Gastrocnemius medialis (tissue), 4 donors: ENCODE measurements around the gene SOX15.

Experiments used
- CTCF ChIP-seq, 5 experiments: fragments of 450-650 bp in 3 of 5; fragments of 200-600 bp in 2 of 5; sonication (generic) in 2 of 5; IDR thresholded peaks in 4 of 5; conservative IDR thresholded peaks in 1 of 5; 1 replicate in 4 of 5; 2 replicates in 1 of 5; pipeline ENCODE4 v1.5.1; 2016 to 2019; ENCODE audit warnings: antibody characterized with exemption in 5 of 5, mild to moderate bottlenecking in 3 of 5, moderate library complexity in 3 of 5
- POLR2A ChIP-seq, 2 donors: fragments of 450-650 bp; IDR thresholded peaks; one replicate each; pipeline ENCODE4 v1.6.1; 2017; ENCODE audit warnings: antibody characterized with exemption in 2 of 2, mild to moderate bottlenecking in 2 of 2, moderate library complexity in 2 of 2

- TF ChIP-seq POLR2A (IDR thresholded peaks at IDR 0.05) (no peak), CTCF (IDR thresholded peaks at IDR 0.05 in 4 of 5, conservative IDR thresholded peaks at IDR 0.05 in 1 of 5) (no peak)
Observed at GRCh38 chr17:7579834-7580603, 9.9 kb downstream of the SOX15 start.
